Spleen (tissue), 11 donors: ENCODE results near the gene BMF. TPM values are rescaled to one million over a fixed set of nuclear protein-coding genes. Genes with fewer than 3 reads are reported as not detected.
A peak's percentile ranks its signal among the peaks of the same experiment; 100 is the strongest.

ENCODE experiments used
- DNase-seq: peaks from one replicate; pipeline ENCODE4 v3.0.0-alpha.2; 2020
- H3K27ac ChIP-seq, 8 donors: fragments of 200-600 bp; sonication (generic) in 7 of 8; 1 replicate in 4 of 8; 2 replicates in 4 of 8; pipeline versions ENCODE4 v1.5.0 to v1.8.0; 2016 to 2021; ENCODE audit warnings: inconsistent platforms in 4 of 8, mild to moderate bottlenecking in 4 of 8, moderate library complexity in 1 of 8
- H3K27me3 ChIP-seq, 7 donors: fragments of 200-600 bp; sonication (generic) in 6 of 7; replicated peaks in 1 of 7; 1 replicate in 4 of 7; 2 replicates in 3 of 7; pipeline versions ENCODE4 v1.5.0 to v1.8.0; 2016 to 2021; ENCODE audit warnings: inconsistent platforms in 3 of 7, mild to moderate bottlenecking in 1 of 7
- H3K36me3 ChIP-seq, 6 donors: fragments of 200-600 bp; sonication (generic) in 5 of 6; 1 replicate in 4 of 6; 2 replicates in 2 of 6; pipeline versions ENCODE4 v1.5.0 to v1.8.0; 2016 to 2021; ENCODE audit warnings: inconsistent platforms in 2 of 6
- H3K4me1 ChIP-seq, 6 donors: fragments of 200-600 bp; sonication (generic) in 5 of 6; 1 replicate in 3 of 6; 2 replicates in 3 of 6; pipeline versions ENCODE4 v1.5.0 to v1.8.0; 2016 to 2021; ENCODE audit warnings: inconsistent platforms in 3 of 6
- H3K4me3 ChIP-seq, 8 donors: fragments of 200-600 bp; sonication (generic) in 7 of 8; 1 replicate in 4 of 8; 2 replicates in 4 of 8; pipeline versions ENCODE4 v1.5.0 to v1.8.0; 2016 to 2021; ENCODE audit warnings: inconsistent platforms in 4 of 8, mild to moderate bottlenecking in 4 of 8, moderate library complexity in 2 of 8
- H3K9me3 ChIP-seq, 8 donors: fragments of 200-600 bp; sonication (generic) in 7 of 8; 1 replicate in 4 of 8; 2 replicates in 4 of 8; pipeline versions ENCODE4 v1.5.0 to v1.8.0; 2016 to 2021; ENCODE audit warnings: inconsistent platforms in 4 of 8
- POLR2A ChIP-seq, 3 donors: fragments of 450-650 bp; IDR thresholded peaks; one replicate each; pipeline ENCODE4 v1.5.1; 2017; ENCODE audit warnings: antibody characterized with exemption in 3 of 3, mild to moderate bottlenecking in 1 of 3
- POLR2AphosphoS5 ChIP-seq, 3 donors: sonication (generic); formaldehyde crosslinking; IDR thresholded peaks; one replicate each; pipeline ENCODE4 v1.5.1; 2017; ENCODE audit warnings: antibody characterized with exemption in 3 of 3
- WGBS, 5 donors: extraction: QIAGEN DNeasy Blood & Tissue Kit in 3 of 5; methylation state at CpG; one replicate each; pipeline versions ENCODE4 v1.1.5 to v1.1.7; 2013 to 2018; 5-methylcytosine and 5-hydroxymethylcytosine counted together
- intact Hi-C: fragments of 100-400 bp; cut with DNase I; formaldehyde crosslinking; loops from one replicate; pipeline ENCODE4 v1.15.0; 2023; ENCODE audit warnings: low total_unique reads
- polyA plus RNA-seq, 3 donors: library from polyadenylated mRNA; stranded (reverse); fragments of 200-250 nt; gene quantifications; one replicate each; pipeline ENCODE4 v1.2.1, GENCODE V29; 2013
- total RNA-seq, 7 donors: library from RNA; depleted of rRNA in 3 of 7; stranded (reverse); fragments of >200 nt in 3 of 7; fragmentation: NEBNext Ultra II Directional in 4 of 7; extraction: Animal tissue kit (Norgen Biotek cat#: 25700) in 4 of 7; gene quantifications; one replicate each; pipeline versions ENCODE4 v1.1.0 to v1.2.1, GENCODE V29; 2016 to 2021
- TF ChIP-seq, protein P1 (sequence below), 11 experiments: fragments of 200-600 bp in 7 of 11; fragments of 450-650 bp in 4 of 11; sonication (generic) in 4 of 11; IDR thresholded peaks in 8 of 11; conservative IDR thresholded peaks in 3 of 11; 1 replicate in 7 of 11; 2 replicates in 4 of 11; pipeline versions ENCODE4 v1.4.0 to v1.8.0; 2016 to 2021; ENCODE audit warnings: antibody characterized with exemption in 11 of 11, inconsistent platforms in 4 of 11, mild to moderate bottlenecking in 1 of 11
- donor health status: healthy with polysubstance abuse.
- donor health status: DM: no; HTN: no; CAD: no; lungs with moderate emphysema.
- donor health status: DM: no; HTN: no; CAD: no.
- donor health status: Bipolar disorder and iron deficiency.
- donor health status: healthy.
- donor health status: DM: no; HTN: no; CAD: no.
- donor health status: DM: yes; HTN: yes; CAD: no.

BMF gene
- total and polyA plus RNA-seq, 10 donors, result 16.9 to 77.9 (median 33.3) TPM

GRCh38 chr15:40050788-40051470, 57.8 kb downstream of the BMF start:
- Histone ChIP-seq H3K36me3 (peaks cover 0 to 4% (median 0%) of the 10 kb centered on the region in 6 donors), H3K4me3 (no peak overlapping the region), H3K4me1 (peaks cover 45 to 89% (median 76%) of the 10 kb centered on the region in 6 donors), H3K27me3 (no peaks in the 10 kb centered on the region), H3K27ac (peak overlapping the region in 1 of 8 donors; percentile 17), H3K9me3 (no peaks in the 10 kb centered on the region)
- WGBS, 5 donors, result 76 to 85% (median 79%) methylated on average over 12 of the region's 12 CpGs
- intact Hi-C loops, result no loop called here
- TF ChIP-seq, protein P1, sequence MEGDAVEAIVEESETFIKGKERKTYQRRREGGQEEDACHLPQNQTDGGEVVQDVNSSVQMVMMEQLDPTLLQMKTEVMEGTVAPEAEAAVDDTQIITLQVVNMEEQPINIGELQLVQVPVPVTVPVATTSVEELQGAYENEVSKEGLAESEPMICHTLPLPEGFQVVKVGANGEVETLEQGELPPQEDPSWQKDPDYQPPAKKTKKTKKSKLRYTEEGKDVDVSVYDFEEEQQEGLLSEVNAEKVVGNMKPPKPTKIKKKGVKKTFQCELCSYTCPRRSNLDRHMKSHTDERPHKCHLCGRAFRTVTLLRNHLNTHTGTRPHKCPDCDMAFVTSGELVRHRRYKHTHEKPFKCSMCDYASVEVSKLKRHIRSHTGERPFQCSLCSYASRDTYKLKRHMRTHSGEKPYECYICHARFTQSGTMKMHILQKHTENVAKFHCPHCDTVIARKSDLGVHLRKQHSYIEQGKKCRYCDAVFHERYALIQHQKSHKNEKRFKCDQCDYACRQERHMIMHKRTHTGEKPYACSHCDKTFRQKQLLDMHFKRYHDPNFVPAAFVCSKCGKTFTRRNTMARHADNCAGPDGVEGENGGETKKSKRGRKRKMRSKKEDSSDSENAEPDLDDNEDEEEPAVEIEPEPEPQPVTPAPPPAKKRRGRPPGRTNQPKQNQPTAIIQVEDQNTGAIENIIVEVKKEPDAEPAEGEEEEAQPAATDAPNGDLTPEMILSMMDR (IDR thresholded peaks at IDR 0.05 in 8 of 11, conservative IDR thresholded peaks at IDR 0.05 in 3 of 11), result no peak
- DNase-seq, result peak; percentile 71

GRCh38 chr15:40048926-40049475, 59.7 kb downstream of the BMF start:
- Histone ChIP-seq H3K36me3 (peaks cover 0 to 4% (median 0%) of the 10 kb centered on the region in 6 donors), H3K4me3 (no peak overlapping the region), H3K27me3 (no peaks in the 10 kb centered on the region), H3K4me1 (peaks cover 43 to 89% (median 72%) of the 10 kb centered on the region in 6 donors), H3K27ac (peak overlapping the region; percentile 49 to 88 (median 73)), H3K9me3 (no peaks in the 10 kb centered on the region)
- intact Hi-C loops, result loop anchor here (5.0 kb wide), 2 partner anchors 53 to 228 kb away; no protein-coding TSS in a partner anchor
- 86 to 96% (median 92%) methylated on average over 3 of the region's 3 CpGs for WGBS, 5 donors
- TF ChIP-seq, protein P1 (IDR thresholded peaks at IDR 0.05 in 8 of 11, conservative IDR thresholded peaks at IDR 0.05 in 3 of 11), result no peak
- TF ChIP-seq POLR2AphosphoS5 (IDR thresholded peaks at IDR 0.05) (no peak), POLR2A (IDR thresholded peaks at IDR 0.05) (no peak)
- DNase-seq, result peak; percentile 13

GRCh38 chr15:40048211-40048792, 60.4 kb downstream of the BMF start:
- H3K4me1 ChIP-seq, result peaks cover 36 to 83% (median 65%) of the 10 kb centered on the region in 6 donors
- H3K27me3 ChIP-seq, result no peaks in the 10 kb centered on the region
- no peaks in the 10 kb centered on the region for H3K9me3 ChIP-seq
- DNase-seq, result peak; percentile 92
- intact Hi-C loops, result loop anchor here (5.0 kb wide), 2 partner anchors 54 to 229 kb away; no protein-coding TSS in a partner anchor
- H3K4me3 ChIP-seq, result no peak overlapping the region
- peak overlapping the region; percentile 49 to 88 (median 73) for H3K27ac ChIP-seq
- TF ChIP-seq POLR2AphosphoS5 (IDR thresholded peaks at IDR 0.05) (peak; percentile 59 to 80 (median 76)), POLR2A (IDR thresholded peaks at IDR 0.05) (no peak)
- no peaks in the 10 kb centered on the region for H3K36me3 ChIP-seq
- WGBS, 5 donors, result 28 to 34% (median 30%) methylated on average over 7 to 10 of the region's 10 CpGs

DNA sequence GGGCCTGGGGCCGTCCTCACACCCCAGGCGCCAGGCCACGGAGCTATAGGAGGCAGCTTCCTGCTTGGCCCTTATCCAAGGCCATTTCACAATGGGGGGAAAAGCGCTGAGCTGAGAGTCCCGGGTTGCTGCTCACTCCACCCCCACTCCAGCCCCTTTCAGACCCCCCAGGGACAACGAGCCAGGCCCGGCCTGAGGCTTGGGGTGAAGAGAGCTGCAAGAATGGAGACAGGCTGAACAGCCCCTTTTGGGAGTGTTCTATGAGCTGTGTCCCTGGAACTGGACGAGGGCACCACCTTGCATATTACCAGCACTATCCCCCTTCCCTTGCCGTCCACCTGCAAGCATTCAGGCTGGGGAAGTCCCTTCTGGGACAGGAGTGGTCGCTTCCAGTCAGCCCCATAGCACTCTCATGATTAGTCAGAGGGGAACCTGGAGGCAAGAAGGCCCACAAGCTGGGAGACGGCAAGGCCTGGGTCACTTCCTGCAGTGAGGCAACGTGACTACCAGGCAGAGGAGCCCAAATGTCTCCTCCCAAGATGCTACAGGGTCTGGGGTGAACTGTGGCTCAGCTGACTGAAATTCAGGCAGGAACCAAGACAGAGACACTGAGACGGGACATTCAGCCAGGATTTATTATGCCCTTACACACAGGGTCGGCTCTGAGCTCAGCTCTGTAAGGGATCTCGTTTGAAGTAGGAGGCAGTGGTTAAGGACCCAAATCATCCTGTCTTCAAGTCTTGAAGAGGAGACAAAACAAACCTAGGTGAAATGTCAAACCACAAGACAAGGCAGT, 61.1 kb downstream of the BMF start:
- intact Hi-C loops, result loop anchor here (5.0 kb wide), 2 partner anchors 55 to 230 kb away; no protein-coding TSS in a partner anchor
- no peaks in the 10 kb centered on the region for H3K9me3 ChIP-seq
- WGBS, 5 donors, result 7 to 21% (median 12%) methylated on average over 10 to 15 of the region's 15 CpGs

More for the DNA sequence above, 61.1 kb downstream of the BMF start:
- Histone ChIP-seq H3K27me3 (no peaks in the 10 kb centered on the region), H3K4me1 (peaks cover 33 to 77% (median 59%) of the 10 kb centered on the region in 6 donors), H3K4me3 (no peak overlapping the region), H3K27ac (peak overlapping the region; percentile 49 to 88 (median 73)), H3K36me3 (no peaks in the 10 kb centered on the region)
- TF ChIP-seq POLR2AphosphoS5 (IDR thresholded peaks at IDR 0.05) (peak; percentile 68 to 71 (median 70)), POLR2A (IDR thresholded peaks at IDR 0.05) (no peak)
- TF ChIP-seq, protein P1 (IDR thresholded peaks at IDR 0.05 in 8 of 11, conservative IDR thresholded peaks at IDR 0.05 in 3 of 11), result no peak
- peak; percentile 87 for DNase-seq
